GM18505 (cell line): Measurements from ENCODE around the gene ANKS4B.
"Not testable (repeated sequence)": the region's sequence is repeated elsewhere in the genome, so short reads cannot be mapped to it uniquely, and the experiment has no call there.

Experiments
- ATAC-seq: cut with Tn5 transposase; IDR thresholded peaks from one replicate; pipeline ENCODE4 v1.9.1; 2021; ENCODE audit not compliant: unreplicated experiment
- POLR2A ChIP-seq: IDR thresholded peaks from 4 replicates; pipeline ENCODE4 v1.6.1; 2011; ENCODE audit warnings: borderline replicate concordance; ENCODE audit not compliant: insufficient read depth, insufficient read length; ENCODE audit errors: extremely low read depth

Gene ANKS4B

DNA sequence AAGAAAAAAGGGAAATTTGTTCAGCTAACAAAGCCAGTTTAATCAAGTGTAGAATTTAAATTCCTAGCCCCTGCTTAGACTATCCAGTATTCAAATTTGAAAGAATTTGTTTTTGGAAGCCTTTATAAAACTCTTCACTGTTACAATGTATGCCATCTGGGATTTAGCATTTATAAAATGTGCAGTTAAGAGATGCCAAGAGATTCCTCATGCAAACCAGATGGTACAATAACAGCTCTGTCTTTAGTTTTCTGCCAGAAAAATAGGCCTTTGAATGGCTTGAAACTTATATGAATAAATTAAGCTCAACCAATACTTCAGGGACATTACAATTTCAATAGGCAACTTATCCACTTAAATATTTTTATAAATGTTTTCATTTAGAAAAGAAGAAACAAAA lies 6.8 kb upstream of the ANKS4B start:
- no peak for TF ChIP-seq POLR2A
- no peak for ATAC-seq

DNA sequence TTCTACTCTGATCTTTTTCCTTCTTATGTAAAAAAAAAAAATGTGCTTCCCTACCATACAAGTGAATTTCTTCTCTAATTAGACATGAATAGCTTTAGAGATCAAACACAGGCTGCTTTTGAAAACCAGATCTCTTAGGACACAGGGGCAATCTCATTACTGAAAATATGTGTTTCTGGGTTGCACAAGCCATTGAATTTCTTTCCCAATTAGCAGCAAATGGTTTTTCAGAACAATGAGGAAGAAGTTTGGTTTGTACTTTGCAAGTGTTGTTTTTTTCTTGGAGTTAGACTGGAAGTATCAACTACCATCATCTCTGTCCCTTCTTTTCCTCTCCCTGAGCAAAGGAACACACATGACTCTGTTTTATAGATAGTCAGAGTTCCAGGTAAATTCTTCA lies 5.6 kb upstream of the ANKS4B start:
- TF ChIP-seq POLR2A: no peak
- ATAC-seq: no peak

DNA sequence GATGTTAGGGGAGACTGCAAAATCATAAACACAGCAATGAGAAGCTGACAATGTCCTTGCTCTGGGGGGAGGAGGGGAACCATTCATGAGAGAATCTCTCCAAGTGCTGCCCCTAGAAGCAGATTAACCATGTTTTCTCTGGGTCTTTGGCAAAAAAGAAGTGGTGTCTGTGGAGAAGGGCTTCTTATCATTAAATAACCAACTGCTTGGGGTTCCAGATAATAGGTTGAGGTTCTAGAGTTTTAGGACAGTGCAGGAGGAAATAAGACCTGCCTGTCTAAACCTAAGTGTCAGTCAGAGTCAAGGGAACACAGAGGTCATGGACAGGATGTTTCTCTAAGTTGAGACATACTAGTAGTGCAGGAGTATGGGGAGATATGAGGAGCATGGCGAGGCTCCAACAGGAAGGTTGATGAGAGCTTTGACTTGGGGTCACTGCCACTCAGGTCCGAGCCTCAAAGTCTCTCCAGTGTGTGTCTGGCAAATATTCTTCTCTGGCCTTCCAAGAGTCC lies 5.1 kb upstream of the ANKS4B start:
- no peak for ATAC-seq
- TF ChIP-seq POLR2A: no peak

DNA sequence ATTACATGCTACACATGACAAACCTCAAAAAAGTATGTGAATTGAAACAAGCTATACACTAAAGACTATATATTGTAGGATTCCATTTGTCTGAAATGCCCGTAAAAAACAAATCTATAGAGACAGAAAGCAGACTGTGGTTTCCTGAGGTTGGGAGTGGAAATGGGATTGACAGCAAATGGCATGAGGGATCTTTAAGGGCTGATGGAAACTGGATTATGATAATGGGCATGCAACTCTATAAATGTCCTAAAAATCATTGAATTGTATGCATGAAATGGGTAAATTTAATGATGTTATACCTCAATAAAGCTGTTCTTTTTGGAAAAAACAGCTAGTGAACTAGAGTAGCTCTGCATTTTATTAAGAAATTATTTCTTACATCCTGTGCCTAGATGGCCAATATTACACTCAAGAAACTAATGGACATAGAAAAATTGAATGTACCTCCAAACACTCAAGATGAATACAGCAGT lies 416 bp upstream of the ANKS4B start:
- no peak for ATAC-seq
- TF ChIP-seq POLR2A: no peak

DNA sequence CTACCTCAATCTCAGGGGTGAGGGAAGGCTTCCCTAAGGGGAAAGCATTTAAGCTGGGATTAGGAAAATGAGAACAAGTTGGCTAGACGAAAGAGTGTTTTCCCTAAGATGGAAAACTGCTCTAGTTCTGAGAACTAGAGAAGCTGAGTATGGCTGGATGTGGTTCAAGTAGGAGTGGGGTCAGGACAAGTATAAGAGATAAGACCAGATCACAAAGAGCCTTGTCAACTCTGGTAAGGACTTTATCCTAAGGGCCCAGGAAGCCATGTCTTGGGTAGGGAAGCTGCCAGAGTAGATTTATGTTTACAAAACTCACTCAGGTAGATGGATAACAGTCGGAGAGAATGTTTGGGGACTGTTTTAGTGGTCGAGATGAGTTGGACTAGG lies 1.7 kb downstream of the ANKS4B start:
- no peak for TF ChIP-seq POLR2A
- ATAC-seq: no peak

DNA sequence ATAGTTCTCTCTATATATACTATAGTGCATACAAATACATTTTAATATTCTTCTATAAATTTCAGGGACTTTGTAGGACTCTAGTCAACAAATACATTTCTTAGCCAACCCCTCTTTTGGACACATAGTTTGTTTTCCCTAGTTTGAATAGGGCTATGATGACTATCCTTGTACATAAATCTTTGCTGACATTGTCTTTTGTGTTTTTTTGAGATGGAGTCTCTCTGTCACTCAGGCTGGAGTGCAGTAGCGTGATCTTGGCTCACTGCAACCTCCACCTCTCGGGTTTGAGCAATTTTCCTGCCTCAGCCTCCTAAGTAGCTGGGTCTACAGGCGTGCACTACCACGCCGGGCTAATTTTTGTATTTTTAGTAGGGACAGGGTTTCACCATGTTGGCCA lies 3.3 kb downstream of the ANKS4B start:
- ATAC-seq: no peak
- no peak for TF ChIP-seq POLR2A

DNA sequence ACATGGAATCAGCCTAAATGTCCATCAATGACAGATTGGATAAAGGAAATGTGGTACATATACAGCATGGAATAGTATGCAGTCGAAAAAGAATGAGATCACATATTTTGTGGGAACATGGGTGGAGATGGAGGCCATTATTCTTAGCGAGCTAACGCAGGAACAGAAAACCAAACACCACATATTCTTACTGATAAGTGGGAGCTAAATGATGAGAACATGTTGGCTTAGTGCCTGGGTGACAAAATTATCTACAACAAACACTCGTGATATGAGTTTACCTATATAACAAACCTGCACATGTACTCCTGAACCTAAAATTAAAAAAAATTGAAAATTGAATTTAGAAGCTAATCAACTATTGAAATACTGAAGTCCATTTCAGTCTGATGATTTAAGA lies 6.1 kb downstream of the ANKS4B start:
- no peak for ATAC-seq
- TF ChIP-seq POLR2A: no peak

DNA sequence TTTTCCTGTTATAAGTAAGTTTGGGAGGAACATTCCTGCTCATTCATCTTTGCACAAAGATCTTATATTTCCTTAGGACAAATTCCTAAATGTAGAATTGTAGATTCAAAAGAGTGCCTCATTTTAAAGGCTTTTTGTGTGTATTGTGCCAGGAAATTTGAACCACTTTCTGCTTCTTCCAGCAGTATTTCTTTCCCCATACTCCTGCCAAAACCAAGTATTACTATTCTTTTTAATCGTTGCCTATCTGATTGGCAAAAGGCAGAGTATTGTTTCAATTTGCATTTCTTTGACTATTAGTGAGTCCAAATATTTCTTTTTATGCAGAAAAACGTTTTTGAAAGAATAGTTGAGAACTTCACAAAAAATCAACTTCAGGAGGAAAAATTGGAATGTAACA lies 9.3 kb downstream of the ANKS4B start:
- no peak for TF ChIP-seq POLR2A
- no peak for ATAC-seq

DNA sequence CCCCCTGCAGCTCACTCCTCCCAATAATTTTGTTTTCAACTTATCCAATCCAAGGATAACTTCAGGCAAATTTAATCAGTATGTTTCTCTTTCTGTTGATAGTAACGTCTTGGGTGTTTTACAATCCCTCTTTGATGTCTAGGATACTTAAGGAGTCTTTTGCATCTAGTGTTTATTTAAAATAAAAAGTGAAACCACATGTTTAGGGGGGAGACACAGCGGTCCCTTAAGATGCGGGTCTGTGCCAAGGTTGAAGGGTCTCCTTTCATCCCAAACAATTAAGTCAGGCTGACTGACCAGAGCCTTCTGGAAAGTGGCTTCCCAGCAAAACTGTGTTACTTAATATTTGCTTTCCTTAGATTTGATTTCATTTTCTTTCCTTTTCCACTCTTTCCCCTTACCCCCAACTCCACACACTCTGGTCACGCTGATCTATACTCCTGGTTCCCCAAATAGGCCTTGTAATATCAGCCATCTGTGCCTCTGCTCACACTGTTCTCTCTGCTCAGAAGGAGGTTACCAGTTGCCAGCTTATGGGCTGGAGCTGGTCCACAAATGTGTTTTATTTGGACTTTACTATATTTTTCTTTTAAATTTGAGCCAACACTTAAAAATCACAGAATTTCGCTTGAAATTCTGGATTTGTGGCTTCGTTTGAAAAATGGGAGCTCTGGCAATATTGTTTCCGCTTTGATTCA lies 11.2 kb downstream of the ANKS4B start:
- no peak for ATAC-seq

DNA sequence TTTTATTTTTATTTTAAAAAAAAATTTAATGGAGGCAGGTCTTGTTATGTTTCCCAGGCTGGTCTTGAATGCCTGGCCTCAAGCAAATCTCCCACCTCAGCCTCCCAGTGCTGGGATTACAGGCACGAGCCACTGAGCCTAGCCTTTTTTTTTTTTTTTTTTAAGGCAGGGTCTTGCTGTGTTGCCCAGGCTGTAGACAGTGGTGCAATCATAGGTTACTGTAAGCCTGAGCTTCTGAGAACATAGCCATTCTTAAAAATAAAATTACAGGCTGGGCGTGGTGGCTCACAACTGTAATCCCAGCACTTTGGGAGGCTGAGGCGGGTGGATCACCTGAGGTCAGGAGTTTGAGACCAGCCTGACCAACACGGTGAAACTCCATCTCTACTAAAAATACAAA lies 14.7 kb downstream of the ANKS4B start:
- not testable (repeated sequence) for ATAC-seq

More for the DNA sequence above, 11.2 kb downstream of the ANKS4B start:
- TF ChIP-seq POLR2A: no peak

DNA sequence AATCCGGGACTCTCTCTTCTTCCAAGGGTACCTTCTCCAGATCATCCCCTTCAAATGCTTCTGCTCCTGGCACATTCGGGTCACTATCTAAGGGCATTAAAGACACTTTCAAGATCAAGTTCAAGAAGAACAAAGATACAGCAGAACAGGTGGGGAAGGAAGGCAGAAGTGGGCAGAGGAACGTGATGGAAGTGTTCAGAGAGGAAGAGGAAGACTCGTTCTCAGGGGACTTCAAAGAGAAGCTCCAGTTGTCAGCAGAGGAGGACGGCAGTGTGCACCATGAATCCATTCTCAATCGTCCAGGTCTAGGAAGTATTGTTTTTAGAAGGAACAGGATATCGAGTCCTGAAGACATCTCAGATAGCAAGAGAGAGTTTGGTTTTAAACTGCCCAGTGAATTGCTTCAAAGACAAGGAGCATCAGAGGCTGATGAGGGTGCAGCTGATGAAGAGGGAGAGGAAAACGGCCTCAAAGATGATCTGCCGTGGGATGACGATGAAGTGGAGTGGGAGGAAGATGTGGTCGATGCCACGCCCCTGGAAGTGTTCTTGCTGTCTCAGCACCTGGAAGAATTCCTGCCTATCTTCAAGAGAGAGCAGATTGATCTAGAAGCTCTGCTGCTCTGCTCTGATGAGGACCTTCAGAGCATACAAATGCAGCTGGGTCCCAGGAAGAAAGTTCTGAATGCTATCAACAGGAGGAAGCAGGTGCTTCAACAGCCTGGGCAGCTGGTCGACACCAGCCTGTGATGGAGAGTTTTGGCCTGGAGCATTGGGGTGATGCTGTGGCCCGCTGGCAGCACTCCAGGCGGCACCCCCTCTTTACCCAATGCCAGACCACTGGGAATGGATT lies 16.8 kb downstream of the ANKS4B start:
- no peak for TF ChIP-seq POLR2A
- ATAC-seq: no peak

DNA sequence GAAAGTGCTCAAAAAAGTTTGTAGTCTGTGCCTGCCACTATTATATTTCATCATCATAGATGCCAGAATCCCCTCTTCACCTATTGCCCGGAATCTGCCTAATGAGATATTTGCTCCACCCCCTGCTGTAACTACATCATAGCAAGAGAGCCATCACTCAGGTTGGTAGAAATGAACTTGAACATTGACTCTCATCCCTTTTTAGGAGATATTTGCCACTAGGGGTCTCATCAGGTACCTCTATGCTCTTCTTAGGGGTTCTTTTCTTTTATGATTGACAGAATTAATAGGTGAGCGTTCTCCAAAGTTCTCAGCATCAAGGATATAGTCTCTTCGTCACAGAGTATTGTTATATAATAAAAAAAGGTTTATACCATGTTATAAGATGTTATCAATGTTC lies 20.0 kb downstream of the ANKS4B start:
- TF ChIP-seq POLR2A: no peak

DNA sequence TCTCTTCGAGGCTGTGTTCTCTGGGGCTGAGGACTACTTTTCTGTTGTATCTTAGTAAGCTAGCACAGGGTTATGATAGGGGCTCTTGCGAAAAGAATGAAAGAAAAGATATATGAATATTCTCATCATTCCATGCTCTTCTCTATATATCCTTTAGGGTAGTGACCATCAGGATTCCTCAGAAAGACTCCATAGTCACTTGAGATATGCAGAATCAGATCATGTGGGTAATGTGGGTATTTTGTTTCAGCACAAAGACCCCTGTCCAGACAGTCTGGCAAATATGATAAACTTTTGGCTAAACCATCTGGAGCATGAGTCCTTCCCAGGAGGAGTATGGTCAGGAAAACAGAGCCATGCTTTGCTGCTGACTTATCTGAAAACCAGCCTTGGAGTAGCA lies 23.1 kb downstream of the ANKS4B start:
- no peak for TF ChIP-seq POLR2A
- no peak for ATAC-seq

More for the DNA sequence above, 20.0 kb downstream of the ANKS4B start:
- ATAC-seq: no peak

DNA sequence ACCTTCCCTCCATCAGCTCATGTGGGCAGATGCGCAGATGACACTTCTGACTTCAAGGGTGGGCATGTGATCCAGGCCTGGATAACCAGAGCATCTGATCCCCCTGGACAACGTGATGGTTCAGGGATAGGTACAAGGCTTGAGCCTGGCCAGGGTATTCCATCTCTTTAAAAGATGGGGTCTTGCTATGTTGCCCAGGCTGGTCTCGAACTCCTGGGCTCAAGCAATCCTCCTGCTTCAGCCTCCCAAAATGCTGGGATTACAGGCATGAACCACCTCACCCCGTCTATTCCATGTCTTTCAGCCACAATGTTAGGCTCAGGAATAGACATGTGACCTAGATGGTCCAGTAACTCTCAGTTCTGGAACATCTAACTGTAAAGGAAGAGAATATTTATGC lies 23.8 kb downstream of the ANKS4B start:
- TF ChIP-seq POLR2A: no peak
- no peak for ATAC-seq
